Stimulated activated naive CD8-positive, alpha-beta T cell treated with anti-CD3 and anti-CD28 coated beads, Interleukin-15, Interleukin-2, amounts not matched to agents 100 U/mL and 50 U/mL, for 24 hours (primary cell): ENCODE results near the gene ACTG2.
"Not testable (repeated sequence)": the region's sequence is repeated elsewhere in the genome, so short reads cannot be mapped to it uniquely, and the experiment has no call there.

ENCODE experiments used
- ATAC-seq: fragments of 150-1000 bp; cut with Tn5 transposase; one replicate; pipeline ENCODE4 v1.10.0; 2021
- DNase-seq: peaks from one replicate; pipeline ENCODE4 v3.0.0; 2021

ACTG2 gene

DNA sequence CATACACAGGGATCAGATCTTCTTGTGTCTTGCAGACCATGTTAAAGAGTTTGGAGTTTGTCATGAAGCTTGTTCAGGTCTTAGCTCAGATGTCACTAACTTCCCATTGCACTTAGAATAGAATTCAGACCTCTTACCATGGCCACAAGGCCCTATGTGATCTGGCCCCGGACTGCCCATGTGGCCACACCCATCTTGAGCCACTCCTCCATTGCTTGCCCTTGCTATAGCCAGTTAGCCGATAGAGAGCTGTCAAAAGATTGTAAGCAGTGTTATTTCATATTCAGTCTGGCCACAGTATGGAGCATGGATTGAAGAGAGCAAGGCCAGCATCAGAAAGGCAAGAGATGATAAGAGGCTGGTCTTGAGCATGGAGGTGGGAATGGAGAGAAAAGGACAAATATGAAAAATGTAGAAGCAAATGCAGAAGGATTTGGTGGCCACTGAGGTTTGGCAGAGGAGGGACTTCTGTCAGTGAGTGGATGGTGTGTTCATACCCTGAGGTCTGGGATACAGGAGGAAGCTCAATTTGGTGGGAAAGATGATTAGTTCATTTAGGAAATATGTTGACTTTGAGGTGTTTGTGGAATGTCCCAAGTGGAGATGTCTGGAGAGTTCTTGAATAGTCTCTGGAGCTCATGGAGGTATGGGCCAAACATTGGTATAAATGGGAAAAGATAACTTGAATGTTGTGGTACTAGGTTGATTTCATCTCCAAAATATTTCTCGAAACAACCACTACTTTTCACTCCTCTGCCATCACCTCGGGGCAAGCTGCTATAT, 44.5 kb downstream of the ACTG2 start:
- ATAC-seq, result no peak
- DNase-seq, result no peak

DNA sequence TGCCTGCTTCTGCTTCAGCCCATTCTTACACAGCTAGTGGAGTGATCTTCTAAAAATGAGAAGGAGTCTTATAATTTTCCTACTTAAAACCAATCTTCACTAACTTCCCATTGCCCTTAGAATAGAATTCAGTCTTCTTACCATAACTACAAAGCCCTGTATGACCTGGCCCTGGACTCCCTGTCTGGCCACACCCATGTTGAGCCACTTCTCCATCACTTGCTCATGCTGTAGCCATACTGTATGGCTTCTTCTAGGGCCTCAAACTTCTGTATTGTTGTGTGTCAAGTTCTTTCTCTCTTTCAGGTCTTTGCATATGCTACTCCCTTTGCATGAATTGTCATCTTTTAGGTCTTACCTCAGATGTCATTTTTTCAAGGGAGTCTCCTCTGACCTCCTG, 45.1 kb downstream of the ACTG2 start:
- ATAC-seq (no peak), DNase-seq (no peak)

DNA sequence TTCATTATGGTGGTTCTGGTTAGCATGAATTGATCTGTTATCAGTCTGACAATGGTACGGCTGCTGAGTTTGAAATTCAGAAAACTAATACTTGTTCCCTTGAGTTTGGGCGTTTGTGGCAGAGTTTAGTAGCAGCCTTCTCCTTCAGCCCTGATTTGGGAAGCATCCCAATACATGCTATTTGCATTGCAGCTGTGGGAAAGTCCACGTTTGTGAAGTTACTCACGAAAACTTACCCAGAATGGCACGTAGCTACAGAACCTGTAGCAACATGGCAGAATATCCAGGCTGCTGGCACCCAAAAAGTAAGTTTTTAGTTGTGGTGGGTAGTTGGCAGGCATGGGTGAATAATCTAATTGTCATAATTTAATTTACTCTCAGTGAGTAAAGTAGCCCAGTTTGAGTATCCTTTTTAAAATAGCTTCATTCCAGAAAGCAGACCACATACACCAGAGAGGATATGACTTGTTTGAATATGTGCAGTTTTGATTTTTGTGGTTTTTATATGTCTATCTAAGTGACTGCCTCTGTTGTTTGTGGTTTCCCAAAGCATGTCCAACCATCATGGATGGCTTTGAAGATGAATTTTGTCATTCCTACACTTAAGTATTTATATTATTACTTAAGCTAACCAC, 46.0 kb downstream of the ACTG2 start:
- ATAC-seq, result peak; percentile 82
- no peak for DNase-seq

DNA sequence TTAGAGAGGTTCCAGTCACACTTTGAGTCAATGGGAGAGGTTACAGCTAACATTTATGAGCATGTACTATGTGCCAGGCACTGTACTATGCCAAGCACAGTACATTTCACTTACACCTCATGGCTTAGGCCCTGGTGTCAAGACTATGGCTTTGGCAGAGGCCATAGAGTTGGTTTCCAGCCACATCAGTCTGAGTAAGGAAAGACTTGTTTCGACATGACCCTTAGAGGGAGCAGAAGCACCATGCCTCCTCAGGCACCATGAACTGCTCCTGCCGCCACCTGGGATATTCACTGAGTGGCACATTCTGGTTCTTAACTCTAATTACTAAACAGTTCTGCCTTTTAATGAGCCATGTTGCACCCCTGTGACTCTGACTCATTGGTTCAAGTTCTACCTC, 46.6 kb downstream of the ACTG2 start:
- DNase-seq, result peak; percentile 15
- peak; percentile 71 for ATAC-seq

DNA sequence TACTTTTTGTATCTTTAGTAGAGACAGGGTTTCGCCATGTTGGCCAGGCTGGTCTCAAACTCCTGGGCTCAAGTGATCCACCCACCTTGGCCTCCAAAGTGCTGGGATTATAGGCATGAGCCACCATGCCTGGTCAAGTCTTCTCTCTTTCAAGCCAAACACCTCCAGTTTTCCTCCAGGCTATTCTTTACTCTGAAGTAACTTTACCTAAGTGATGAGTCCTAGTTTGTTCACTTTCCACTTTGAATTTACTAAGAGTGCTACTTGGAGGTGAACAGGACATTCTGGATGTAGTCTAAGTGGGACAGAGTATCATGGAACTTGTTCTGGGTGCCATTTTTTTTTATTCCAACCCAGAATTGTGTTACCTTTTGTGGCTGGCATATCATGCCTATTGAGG, 47.3 kb downstream of the ACTG2 start:
- DNase-seq, ATAC-seq: not testable (repeated sequence)

DNA sequence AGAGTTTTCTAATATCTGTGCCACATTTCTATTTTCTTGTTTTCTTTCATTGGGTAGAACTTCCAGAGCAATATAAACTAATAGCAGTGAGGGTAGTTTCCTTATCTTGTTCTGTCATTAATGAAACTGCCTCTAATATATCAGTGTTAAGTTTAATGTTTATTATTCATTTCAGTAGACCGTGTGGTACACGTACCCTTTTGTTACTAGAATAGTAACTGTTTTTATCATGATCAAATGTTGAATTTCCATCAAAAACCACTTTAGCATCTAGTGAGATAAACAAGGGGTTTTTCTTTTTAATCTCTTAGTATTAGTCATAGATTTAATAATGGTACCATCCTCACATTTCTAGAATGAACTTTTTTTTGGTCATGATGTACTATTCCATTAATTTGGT, 49.9 kb downstream of the ACTG2 start:
- ATAC-seq (no peak), DNase-seq (no peak)

DNA sequence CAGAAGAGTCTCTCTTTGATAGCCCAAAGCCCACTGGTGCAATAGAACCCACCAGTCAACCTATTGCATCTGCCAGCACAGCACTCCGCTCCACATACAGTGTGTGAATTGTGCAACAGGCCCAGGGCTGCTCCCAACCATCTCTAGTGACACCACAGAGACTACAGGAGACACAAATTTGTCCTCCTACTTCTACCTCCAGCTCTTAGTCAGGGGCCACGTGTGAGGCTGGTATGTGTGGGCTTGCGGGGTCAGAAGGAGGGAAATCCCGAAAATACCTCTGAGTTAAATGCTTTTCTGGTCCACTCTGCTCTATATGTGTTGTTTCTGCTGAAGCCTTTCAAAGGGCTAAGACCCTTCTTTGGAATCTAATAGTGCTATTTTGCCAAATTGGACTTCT, 51.9 kb downstream of the ACTG2 start:
- DNase-seq (peak; percentile 46), ATAC-seq (peak; percentile 99)

DNA sequence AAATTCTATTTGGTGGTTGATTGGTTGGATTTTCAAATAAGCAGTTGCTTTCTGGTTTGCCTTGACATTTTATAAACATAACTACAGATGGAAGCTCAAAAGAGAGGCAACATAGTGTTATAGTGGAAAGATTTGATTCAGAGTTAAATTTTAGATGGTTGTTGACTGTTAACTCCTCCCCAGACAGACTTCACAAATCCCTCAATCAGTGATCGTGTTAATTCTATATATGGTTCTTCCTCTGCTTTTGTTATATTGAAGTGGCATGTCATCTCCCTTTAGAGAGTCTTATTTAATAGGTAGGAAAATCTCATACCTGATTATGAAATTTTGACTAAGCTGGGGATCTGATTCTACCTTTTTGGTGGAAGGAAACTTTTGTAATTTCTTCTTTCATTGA, 53.4 kb downstream of the ACTG2 start:
- DNase-seq (no peak), ATAC-seq (no peak)

DNA sequence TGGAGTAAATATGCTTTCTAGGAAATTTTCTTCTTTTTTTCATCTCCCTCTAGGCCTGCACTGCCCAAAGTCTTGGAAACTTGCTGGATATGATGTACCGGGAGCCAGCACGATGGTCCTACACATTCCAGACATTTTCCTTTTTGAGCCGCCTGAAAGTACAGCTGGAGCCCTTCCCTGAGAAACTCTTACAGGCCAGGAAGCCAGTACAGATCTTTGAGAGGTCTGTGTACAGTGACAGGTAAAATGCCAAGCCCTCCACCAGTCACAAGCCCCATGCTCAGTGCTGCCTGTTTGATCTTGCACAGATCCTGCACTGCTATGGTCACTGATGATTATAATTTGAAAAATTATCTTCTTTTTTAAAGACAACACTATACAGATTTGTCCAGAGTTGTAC, 53.9 kb downstream of the ACTG2 start:
- DNase-seq (no peak), ATAC-seq (no peak)

DNA sequence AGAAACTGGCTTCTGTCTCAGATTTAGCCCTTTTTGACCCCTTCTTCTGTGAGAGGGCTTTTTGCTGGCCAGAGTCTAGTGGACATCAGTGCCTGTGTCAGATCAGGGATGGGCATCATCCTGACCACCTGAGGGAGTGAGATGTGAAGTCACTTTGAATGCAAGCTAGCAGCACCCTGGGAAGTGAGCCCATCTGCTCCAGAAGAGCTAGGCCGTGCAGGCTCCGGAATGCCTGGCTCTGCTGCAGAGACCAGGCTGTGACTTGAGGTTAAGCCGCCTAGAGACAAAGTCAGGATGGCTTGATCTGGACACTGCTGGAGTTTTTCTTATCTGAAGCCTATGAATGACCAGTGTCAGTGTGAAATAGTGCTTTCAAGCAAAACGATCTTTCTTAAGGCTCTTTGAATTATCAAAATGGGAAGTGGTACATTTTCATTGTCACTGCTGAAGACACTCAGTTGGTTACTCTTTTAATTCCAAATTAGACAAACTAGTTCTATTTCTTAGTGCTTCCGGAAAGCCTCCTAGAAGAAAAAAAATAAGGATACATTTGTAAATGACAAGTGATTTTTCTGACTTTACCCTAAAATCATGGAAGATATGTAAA, 54.7 kb downstream of the ACTG2 start:
- ATAC-seq (no peak), DNase-seq (no peak)

DNA sequence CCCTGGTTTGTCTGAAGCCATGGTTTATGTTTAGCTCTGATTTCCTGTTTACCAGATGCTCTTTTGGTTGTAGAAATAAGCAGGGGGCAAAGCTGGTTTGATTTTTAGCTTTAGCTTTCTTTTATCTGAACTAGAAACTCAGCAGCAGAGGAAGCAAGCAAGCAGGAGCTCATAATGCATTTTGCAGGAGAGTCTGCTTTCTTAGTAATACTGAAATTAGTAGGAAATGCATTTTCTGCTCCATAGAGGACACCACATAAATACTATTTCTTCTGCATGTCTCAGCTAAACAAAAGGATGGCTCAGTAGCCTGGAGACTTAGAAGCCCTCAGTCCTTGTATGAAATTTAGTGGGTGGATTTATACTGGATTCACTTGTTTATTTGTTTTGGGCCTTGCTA, 57.0 kb downstream of the ACTG2 start:
- DNase-seq (no peak), ATAC-seq (no peak)

DNA sequence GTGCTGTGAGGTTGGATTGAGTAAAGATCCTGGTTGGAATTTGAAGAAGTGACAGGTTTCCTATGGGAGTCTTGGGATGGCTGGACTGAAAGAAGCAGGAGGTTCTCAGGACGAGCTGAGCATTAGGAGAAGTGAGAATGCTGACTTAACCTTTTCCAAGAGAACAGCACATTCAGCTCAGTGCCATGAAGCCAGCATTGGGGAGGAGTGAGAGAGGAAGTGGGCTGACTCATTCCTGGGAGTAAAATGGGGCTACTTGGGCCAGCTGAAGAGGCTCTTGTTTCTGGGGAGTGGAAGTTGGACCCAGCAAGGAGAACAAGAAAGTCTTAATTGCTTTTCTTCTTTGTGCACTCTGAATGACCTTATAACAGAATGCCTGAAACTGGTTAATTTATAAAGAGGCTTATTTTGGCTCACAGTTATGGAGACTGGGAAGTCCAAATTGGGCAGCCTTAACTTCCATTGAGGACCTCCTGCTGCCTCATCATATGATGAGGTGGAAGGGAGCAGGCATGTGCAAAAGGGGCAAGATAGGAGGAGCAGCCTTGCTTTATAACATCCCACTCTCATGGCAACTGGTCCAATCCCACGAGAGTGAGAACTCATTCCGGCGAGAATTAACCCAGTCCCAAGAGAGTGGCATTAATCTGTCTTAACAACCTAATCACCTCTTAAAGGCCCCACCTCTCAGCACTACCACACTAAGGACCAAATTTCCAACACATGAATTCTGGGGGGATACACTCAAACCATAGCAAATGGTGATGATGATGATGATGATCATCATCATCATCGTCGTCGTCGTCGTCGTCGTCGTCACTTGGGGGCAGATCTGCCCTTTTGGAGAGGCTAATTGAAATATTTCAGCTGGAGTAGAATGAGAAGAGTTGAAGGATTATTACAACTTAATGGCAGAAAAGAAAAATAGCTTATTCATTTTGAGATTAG, 60.0 kb downstream of the ACTG2 start:
- ATAC-seq (peak; percentile 32), DNase-seq (no peak)

DNA sequence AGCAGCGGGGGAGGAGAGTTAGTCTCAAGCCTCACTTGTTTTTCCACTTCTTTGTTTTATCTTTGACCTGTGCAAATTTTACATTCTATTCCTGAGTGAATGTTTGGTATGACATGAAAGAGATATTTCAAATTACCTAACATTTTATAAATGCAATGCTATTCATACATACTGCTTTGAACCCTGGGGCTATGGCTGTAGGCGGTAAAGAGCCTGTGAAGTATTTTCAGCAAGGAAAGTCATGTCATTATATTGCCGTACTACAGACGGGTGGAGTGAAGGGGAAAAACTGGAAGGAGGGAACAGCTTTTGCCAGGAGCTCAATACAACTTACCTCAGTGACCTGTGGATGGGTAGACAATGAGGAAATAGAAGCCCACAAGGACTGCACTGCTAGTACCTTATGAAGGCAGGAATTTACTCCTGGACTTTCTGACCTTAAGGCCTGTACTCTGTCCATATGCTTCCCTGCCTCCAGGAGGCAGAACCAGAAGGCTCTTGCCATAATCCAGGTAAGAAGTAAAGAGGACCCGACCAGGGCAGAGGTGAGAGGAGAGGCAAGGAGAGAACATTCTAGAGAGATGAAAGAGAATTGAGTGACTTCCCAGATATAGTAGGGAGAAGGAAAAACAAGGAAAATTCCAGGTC, 63.5 kb downstream of the ACTG2 start:
- no peak for ATAC-seq
- DNase-seq, result no peak

DNA sequence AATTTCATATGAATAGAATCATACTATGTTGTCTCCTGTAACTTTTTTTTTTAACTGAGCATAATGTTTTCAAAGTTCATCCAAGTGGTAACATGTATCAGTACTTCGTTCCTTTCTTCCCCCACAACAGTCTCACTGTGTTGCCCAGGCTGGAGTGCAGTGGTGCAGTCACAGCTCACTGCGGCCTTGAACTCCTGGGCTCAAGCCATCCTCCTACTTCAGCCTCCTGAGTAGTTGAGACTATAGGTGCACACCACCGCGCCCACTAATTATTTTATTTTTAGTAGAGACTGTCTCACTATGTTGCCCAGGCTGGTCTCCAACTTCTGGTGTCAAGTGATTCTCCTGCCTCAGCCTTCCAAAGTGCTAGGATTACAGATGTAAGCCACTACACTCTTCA, 68.5 kb downstream of the ACTG2 start:
- DNase-seq, result no peak
- no peak for ATAC-seq

DNA sequence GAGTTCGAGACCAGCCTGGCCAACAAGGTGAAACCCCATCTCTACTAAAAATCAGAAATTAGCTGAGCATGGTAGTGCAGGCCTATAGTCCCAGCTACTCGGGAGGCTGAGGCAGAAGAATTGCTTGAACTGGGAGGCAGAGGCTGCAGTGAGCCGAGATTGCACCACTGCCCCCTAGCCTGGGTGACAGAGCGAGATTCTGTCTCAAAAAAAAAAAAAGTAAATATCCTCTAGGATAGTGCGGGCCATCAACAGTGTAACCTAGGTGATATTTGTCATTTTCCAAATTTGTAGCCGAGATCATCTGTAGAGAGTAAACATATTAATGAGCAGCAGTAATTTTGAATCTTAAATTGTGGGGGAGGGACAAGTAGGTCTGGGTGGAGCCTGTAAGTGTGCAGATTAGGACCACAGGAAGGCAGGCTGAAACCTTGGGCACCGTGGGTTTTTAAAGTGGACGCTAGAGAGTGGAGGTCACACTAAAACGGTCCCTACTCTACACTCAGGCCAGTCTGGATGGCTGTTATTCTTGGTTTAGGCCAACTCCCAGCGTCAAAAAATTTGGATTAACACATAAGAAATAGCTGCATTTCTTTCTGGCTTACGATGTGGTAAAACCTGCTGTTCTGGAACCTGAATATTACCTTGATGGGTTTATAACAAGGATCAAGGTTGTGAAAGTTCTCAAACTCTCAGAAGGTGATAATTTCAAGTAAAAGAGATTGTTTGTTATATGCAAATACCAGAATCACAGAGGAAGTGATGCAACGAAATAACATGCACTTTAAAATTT, 69.2 kb downstream of the ACTG2 start:
- ATAC-seq (no peak), DNase-seq (no peak)

DNA sequence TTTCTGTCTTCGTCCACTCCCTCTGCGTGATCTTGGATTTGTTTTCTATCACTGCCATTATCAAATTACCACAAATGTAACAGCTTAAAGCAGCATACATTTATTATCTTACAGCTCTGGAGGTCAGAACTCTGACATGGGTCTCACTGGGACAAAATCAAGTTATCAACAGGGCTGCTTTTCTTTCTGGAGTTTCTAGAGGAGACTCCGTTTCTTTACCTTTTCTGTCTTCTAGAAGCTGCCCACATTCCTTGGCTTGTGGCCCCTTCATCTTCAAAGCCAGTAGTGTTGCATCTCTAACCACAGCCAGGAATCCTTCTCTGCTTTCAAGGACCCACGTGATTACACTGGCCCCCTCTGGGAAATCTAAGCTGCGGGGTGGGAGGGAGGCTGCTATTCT, 70.0 kb downstream of the ACTG2 start:
- no peak for ATAC-seq
- no peak for DNase-seq

DNA sequence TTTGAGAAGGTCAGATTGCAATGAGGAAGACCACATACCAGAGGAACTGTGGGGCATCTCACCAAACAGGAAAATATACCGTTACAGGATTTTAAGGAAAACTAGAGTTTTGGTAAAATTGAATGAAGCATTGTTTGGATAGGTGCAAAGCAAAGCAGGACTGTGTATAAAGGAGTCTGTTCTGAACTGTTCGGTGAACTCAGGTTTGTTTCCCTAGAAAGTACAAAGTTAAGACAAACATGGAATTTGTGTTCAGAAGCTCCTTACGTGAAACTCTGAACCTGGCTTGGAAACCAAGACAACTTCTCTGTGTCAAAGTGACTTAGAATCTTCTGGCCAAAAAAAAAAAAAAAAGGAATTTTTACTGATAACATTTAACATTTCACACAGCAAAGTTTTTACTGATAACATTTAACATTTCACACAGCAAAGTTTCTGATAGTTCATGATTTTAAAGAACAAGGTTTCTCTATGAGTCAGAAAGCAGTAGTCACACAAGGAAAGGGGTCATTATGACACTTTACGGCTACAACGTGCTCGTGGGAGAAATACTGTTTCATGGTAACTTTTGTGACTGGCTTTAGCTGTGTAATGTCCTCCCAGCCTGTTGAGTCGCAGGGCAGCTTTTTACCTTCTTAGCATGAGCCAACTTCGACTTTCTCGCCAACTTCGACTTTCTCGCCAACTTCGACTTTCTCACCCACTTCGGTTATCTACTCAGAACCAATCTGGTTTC, 70.7 kb downstream of the ACTG2 start:
- ATAC-seq (peak; percentile 94), DNase-seq (peak; percentile 44)

DNA sequence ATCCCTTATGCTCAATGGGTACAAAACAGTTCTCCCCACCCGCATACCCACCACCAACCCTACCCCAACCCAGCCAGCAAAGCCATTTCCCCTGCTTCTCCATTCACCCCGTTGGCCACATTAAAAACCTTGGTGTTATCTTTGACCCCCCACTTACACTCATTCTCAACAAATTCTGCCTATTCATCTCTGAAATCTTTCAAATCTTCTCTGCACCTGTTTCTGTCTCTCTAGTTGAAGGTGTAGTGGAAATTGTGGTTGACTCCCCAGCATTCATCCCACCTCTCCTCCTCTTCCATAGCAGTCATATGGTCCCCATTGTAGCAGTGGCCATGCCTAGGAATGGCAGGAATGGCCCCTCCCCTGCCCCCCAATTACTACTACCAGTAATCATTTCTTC, 71.4 kb downstream of the ACTG2 start:
- DNase-seq (no peak), ATAC-seq (no peak)

DNA sequence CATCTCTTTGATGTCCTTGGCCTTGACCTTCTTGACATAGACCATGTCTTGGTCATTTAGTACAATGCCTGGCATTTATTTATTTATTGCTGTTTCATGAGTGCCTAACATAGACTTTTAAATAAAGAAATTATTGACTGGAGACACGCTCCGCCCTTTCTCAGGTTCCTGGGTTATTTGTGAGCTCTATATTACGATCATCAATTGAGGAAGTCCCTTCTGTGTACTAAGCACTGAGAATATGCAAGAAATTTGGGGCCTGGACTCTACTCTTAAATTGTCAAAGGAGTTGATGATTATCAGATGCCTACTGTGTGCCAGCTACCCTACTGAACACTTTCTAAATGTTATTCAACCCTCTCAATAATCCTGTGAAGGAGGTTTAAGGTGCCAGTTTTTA, 72.2 kb downstream of the ACTG2 start:
- ATAC-seq (no peak), DNase-seq (no peak)

DNA sequence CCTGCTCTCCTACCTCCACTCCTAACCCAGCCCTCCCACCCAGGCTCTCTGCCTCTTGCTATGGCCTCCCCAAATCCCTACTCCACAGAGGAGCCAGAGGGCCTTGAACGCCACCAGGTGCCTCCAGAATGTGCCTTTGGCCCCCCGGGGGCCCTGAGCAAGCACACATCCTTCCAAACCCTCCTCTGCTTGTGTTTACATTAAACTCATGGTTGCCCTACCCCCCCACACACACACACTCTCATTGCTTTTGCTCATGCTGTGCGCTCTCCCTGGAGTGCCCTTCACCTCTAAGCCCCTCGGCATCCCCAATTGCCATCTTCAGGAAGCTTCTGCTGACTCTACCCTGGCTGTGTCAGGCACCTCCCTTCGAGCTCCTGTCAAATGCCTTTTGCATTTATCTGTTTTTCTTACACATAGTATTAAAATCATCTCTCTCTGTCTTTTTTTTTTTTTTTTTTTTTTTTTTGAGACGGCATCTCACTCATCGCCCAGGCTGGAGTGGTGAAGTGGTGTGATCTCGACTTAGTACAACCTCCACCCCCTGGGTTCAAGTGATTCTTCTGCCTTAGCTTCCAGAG, 75.6 kb downstream of the ACTG2 start:
- no peak for ATAC-seq
- DNase-seq, result no peak
